ENCODE results near the gene UXS1.

The UXS1 gene

DNA sequence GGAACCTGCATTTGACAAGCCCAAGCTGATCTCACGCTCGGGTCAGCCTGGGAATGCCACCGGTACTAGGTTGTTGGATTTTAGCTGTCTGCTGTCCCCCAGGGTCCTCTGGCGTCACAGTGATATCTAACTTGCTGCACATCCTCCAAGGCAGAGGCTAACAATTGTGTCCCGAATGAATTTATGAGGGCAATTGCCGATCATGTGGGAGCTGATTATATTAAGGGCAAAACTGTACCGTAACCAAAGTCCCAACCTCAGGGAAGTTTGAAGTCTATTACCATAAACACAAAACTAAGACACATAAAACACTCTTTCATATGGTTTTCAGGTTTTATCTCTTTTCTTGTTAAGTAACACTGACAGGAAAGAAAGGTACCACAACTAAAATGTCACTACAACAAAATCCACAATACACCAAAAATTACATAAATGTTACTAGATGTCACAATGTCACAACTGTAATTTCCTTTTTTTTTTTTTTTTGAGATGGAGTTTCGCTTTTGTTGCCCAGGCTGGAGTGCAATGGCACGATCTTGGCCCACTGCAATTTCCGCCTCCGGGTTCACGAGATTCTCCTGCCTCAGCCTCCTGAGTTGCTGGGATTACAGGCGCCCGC is 6.7 kb downstream of the UXS1 start:
- no peak for DNase-seq

GRCh38 chr2:106185475-106186184 is 8.5 kb downstream of the UXS1 start:
- DNase-seq = no peak

DNA sequence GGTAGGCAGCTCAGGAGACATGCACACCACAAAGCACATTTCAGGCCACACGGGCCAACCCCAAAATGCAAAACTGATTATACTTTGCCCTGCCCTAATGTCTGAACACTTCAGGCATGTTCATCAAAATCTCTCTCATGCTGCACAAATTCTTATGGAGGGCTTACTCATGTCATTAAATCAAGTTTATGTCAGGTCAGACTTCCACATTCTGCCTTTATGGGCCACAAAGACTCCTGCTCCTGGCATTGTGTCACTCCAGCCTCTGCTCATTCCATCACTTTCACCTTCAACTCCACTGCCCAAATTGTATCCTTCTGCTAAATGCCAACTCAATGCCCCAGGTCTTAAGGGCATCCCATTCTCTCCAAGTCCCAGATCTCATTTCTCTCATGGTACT is 9.2 kb downstream of the UXS1 start:
- DNase-seq = no peak

GRCh38 chr2:106184394-106184793 is 9.7 kb downstream of the UXS1 start:
- no peak for DNase-seq

- DNase-seq = no peak
Measured at GRCh38 chr2:106183101-106183696, 10.9 kb downstream of the UXS1 start.

DNA sequence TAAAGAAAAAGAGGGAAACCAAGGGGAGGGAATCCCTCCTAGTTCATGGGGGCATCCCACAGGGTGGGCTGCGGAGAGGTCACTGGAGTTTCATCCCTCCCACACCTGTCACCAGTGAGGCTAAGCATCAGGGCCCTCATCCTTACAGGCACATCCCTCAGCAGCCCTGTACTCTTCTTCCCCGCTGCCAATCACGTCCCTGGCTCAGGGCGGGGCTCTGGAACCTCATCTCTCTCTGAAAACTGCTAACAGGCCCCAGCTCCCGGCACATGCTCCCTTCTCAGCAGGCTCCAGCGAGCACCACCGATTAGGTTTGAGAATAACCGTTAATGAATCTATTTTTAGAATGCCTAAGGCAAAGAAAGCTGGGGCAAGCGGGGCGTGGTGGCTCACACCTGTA is 13.0 kb downstream of the UXS1 start:
- no peak for DNase-seq

DNA sequence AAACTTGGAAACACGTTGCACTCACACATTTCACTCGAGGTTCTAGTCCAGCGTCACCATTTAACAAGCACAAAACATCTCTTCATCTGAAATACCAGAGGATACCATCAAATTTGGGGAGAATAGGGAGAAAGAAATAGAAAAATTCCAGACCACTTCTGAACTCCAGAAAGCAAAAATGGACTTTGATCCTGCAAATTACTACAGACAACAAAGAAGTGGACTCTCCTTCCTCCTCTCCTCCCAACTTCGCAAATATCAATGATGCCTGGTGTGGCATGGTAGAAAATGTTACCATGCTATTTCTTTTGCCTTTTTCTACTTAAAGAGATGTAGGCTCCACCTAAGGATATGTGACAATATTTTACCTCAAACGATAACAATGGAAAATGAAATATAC is 13.5 kb downstream of the UXS1 start:
- no peak for DNase-seq

DNA sequence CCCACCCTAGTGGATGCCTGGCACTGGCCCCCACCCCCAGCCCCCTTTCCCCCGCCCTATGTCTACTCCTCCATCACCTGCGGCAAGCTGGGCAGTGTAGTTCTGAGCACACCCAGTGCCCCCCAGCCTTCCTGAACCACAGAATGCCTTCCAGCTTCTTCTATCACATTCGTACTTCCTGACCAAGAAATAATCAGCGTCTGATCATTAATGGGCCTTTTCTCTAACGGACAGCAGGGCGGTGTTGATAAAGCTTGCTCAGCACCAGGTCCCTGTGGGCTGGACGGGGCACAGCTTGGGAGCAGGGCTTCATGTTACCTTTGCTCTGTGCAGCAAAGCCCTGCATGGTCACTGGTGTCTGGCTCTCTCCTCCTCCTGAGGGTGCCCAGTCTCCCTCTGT is 15.4 kb downstream of the UXS1 start:
- DNase-seq = no peak

DNA sequence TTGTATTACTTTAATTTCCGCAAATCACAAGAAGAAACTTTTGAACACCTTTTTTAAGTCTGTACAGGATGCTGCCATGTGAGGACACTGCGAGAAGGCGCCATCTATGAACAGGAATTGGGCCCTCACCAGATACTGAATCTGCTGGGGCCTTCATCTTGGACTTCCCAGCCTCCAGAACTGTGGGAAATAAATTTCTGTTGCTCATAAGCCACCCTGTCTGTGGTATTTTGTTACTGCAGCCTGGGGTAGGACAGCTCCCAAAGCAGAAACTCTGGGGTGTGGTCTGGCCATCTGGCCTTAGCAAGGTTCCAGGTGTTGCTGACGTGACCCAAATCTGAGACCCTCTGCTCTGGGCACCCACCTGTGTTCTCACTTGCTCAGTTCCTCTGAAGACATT is 16.5 kb downstream of the UXS1 start:
- DNase-seq = no peak

DNA sequence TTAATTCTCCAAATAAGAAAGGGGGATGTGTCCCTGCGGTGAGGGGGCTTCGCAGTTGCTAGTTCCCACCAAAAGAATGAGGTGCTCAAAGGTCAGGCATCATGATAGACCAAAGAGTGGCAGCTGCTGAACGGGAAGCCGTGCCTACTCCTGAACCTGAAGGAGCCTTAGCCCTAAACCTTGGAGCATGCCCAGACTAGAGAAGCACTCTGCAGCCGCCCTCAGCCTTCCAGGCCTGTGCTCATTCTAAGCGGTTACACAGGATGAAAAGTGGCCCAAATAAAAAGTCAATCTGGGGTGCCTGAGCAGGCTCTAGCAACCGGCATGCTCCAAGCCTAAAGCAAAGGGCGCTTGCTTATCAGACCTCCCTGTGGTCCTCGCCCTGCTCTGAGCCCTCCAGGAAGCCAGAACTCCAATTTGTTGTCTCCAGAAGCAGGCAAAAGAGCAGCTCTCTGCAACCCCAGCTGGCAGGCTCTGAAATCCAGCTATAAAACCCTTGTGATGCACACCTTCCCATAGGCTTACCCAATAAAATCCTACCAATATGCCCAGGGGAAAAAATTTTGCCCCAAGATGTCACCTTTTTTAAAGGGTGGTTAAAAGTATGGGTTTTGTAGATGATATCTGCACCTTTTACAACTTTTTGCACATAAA is 17.5 kb downstream of the UXS1 start:
- no peak for DNase-seq

GRCh38 chr2:106175086-106175850 is 18.8 kb downstream of the UXS1 start:
- DNase-seq = no peak

DNA sequence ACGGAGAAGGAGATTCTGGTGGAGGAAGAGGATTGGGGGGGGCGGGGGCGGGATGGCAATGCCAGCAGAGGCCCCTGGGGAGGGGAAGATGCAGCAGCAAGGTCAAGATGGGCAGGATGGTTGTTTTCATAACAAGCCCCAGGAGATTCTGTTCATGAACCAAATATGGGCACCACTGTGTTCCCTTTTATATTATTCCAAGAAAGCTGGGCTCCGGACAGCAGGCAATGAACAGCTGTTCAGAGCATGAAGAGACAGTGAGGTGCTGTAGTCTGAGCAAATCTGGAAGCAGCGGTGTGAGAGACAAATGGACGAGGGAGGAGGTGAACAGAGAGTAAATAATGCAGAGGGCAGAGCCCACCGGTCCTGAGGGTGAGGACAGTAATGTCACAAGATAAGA is 20.0 kb downstream of the UXS1 start:
- DNase-seq = no peak

- DNase-seq = no peak
Measured at GRCh38 chr2:106172649-106173048, 21.5 kb downstream of the UXS1 start.

GRCh38 chr2:106168657-106169056 is 25.4 kb downstream of the UXS1 start:
- no peak for DNase-seq

GRCh38 chr2:106167067-106167466 is 27.0 kb downstream of the UXS1 start:
- no peak for DNase-seq

DNA sequence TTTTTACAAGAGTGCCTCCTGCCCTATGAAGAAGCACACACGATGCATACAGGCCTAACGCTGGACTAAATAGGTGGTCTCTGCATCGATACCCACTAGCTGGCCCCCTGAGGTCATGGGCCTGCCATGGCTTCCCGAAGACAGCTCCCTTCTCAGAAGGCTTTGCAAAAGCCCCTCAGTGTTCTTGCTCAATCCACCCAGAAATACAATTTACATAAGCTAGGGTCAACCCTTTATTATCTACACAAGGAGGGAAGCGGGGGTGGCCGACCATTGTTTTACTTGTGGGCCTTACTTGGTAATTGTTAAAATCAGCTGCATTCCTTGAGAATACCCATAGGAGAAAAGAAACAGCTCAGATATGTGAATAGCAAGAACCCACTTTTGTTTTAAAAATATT is 28.5 kb downstream of the UXS1 start:
- DNase-seq = no peak

DNA sequence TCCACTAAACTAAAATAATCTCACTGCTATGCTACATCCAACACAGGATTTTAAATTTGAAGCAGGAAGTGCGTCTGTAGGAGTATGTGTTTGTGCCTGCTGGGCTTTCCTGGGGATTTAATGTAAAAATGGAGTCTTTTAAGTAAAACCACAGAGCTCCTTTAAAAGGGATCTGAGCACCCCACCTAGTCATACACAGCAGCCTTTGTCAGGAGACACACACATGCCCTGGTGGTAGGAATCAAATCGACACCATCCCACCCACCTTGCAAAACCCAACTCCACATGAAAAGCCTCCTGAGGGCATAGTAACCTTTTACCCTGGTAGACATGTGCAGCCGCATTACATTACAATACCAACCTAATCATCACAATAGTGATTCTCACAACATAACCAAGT is 29.1 kb downstream of the UXS1 start:
- DNase-seq = no peak

DNA sequence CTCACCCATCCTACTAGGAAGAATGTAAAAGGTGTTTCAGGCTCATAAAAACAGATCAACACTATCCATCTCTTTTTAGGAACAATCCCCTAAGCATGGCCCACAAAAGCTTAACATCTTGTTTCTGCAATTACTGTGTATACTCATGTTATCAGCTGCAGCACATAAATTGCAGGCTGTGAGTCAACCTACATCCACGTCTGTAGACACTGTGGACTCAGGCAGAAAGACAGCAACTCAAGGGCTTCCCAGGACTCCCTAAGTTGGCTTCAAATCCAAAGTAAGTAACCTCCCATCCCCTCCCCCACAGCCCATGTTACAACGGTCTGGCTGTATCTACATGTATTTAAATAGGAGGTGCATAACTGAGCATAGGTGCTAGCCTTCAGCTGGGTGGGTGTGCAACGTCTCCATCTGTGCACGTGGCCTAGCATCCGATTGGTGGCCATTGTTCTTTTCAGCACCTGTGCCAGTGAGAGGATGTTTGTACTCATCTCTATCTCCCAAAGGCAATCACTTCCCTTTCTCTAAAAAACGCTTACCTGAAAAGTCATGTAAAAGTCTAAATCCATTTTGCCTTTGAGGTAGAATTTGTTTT is 30.1 kb downstream of the UXS1 start:
- no peak for DNase-seq

DNA sequence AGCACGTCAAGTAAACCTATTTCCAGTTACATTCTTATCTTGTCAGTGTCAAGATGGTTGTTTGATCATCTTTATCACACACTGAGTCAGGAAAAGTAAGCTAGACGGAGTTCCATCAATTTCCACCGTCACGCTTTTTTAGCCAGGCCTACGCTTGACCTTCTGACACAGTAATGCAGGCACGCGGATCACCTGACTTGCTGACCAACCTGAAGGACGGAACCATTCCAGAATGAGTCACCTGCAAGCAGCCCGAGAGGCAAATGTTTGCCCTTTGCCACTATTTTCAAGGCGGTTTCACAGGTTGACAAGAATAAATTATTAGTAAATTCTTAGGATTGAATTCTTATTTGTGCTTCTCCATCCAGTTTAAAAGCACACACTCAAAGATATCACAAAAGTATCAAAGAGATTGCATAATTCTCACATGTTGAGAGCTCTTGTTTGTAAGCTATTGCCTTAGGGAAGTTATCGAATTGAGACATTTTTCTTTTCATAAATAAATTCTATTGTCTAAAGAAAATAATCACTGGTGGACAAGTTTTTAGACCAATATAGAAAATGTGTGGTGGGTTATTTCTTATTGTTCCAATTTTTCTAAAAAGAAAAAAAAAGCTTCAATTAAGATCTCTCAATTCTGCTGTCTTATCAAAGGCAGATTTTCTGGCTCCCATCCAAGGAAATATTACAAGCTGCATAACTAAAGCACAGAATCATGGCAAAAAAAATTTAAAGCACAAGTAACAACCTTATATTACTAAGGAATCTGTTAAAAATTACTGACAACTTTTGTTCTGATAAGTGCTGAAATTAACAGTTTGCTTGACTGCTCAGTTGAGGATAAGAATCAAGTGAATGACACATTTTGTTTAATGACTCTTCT is 31.9 kb downstream of the UXS1 start:
- no peak for DNase-seq

- no peak for DNase-seq
Measured at GRCh38 chr2:106161341-106161740, 32.8 kb downstream of the UXS1 start.

DNA sequence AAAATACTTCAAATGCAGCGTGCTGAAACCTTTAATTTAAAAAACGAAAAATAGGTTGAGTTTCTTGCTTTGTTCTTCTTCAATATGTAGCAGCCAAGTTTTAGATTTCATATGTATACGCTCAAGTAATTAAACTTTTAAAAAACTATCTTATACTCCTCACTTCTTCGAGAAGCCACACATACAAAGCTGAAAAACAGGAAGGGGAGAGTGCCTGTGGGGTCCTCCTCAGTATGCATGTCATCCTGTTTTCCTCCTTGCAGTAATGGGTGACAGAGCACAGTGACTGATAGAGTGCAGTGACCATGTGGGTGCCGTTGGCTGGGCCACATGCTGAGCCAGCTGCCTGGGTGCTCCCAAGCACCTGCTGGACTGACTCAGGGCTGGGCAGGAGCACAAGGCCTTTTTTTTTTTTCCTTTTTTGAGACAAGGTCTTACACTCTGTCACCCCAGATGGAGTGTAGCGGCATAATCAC is 33.3 kb downstream of the UXS1 start:
- DNase-seq = no peak
